ENCODE data around the gene MTA2. TPM values are rescaled to one million over a fixed set of nuclear protein-coding genes. Genes with fewer than 3 reads are reported as not detected.
"Not testable (repeated sequence)": the region's sequence is repeated elsewhere in the genome, so short reads cannot be mapped to it uniquely, and the experiment has no call there.

MTA2 gene
- total RNA-seq, 2 donors from 2014 or later = 96.5 to 110 TPM

- no peak for DNase-seq (ENCODE audit: low spot score)
- WGBS = 61% methylated on average over 8 of the region's 8 CpGs
- H3K4me1 ChIP-seq (replicated peaks) = peaks cover 10% of the 10 kb centered on the region
- no peak for TF ChIP-seq POLR2A (IDR thresholded peaks at IDR 0.05)
- no peak for TF ChIP-seq CTCF (IDR thresholded peaks at IDR 0.05)
- no peak for TF ChIP-seq POLR2AphosphoS5 (IDR thresholded peaks at IDR 0.05)
- no peaks in the 10 kb centered on the region for H3K27me3 ChIP-seq (replicated peaks; ENCODE audit: insufficient read depth)
- peaks cover 18 to 25% of the 10 kb centered on the region in 2 donors for H3K36me3 ChIP-seq
- no peak overlapping the region for H3K4me3 ChIP-seq
- H3K9me3 ChIP-seq = no peaks in the 10 kb centered on the region
- intact Hi-C loops (cut with DNase I) = no loop called here
- H3K27ac ChIP-seq = peak overlapping the region; percentile 91 to 92
These were observed 8.7 kb downstream of the MTA2 start for GRCh38 chr11:62592989-62593421.

DNA sequence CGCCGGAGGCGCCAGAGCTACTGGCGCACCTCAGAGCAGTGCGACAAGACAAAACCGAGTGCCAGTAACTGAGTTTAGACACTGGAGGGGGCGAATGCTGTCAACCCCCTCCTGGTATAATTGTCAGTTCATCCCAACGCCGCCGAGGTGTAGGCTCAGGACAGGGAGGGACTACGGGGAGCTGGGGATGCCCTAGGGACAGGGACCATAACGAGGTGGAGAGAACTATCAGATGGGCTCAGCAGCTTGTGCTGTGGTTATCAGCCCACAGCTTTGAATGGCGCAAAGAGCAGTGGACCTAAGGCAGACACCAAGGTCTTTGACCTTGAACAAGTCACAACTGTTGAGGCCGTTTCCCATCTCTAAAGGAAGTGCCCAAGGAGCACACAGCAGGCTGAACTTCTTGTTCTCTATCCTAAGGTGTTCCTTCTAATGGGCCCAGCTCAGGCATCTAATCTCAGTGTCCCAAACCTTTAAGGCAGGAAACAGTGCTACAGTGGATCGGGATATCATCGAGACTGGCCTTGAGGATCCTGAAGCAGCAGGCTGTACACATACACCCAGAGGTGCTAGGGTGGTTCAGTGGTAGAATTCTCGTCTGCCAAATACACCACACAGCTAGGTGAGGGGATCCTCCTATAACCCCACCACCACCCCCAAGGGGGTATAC is 9.4 kb downstream of the MTA2 start:
- TF ChIP-seq CTCF (IDR thresholded peaks at IDR 0.05) = no peak
- TF ChIP-seq POLR2A (IDR thresholded peaks at IDR 0.05) = no peak
- no peak for TF ChIP-seq POLR2AphosphoS5 (IDR thresholded peaks at IDR 0.05)
- Histone ChIP-seq H3K4me3 (peak overlapping the region; percentile 56 to 63), H3K27me3 (replicated peaks; ENCODE audit: insufficient read depth) (no peaks in the 10 kb centered on the region), H3K27ac (peak overlapping the region; percentile 91 to 92), H3K36me3 (peaks cover 13 to 18% of the 10 kb centered on the region in 2 donors), H3K9me3 (no peaks in the 10 kb centered on the region), H3K4me1 (replicated peaks) (peaks cover 10% of the 10 kb centered on the region)
- intact Hi-C loops (cut with DNase I) = no loop called here
- WGBS = 15% methylated on average over 17 of the region's 17 CpGs
- DNase-seq (ENCODE audit: low spot score) = no peak

GRCh38 chr11:62591448-62592145 is 10.1 kb downstream of the MTA2 start, which contains the start of gene TUT1:
Gene TUT1, minus strand, starts transcription at chr11:62591523. Its CDS starts 38 bp downstream, at chr11:62591485.
- H3K27ac ChIP-seq = peak within 1 kb of the TSS; percentile 91 to 92
- TF ChIP-seq POLR2AphosphoS5 (IDR thresholded peaks at IDR 0.05) (peak; percentile 100), CTCF (IDR thresholded peaks at IDR 0.05) (peak in 2 of 4 experiments; percentile 35 to 39), POLR2A (IDR thresholded peaks at IDR 0.05) (peak; percentile 84)
- WGBS = under 1% methylated on average over 58 of the region's 58 CpGs
- DNase-seq (ENCODE audit: low spot score) = peak; percentile 99
- no peaks in the 10 kb centered on the region for H3K9me3 ChIP-seq
- H3K4me1 ChIP-seq (replicated peaks) = peaks cover 10% of the 10 kb centered on the region
- intact Hi-C loops (cut with DNase I) = no loop called here
- H3K36me3 ChIP-seq = peaks cover 11 to 13% of the 10 kb centered on the region in 2 donors
- peak within 1 kb of the TSS; percentile 56 to 63 for H3K4me3 ChIP-seq
- H3K27me3 ChIP-seq (replicated peaks; ENCODE audit: insufficient read depth) = no peaks in the 10 kb centered on the region

GRCh38 chr11:62588966-62589637 is 12.6 kb downstream of the MTA2 start:
- WGBS = 56% methylated on average over 18 of the region's 18 CpGs
- Histone ChIP-seq H3K27ac (peak overlapping the region in 1 of 2 donors; percentile 76), H3K27me3 (replicated peaks; ENCODE audit: insufficient read depth) (no peaks in the 10 kb centered on the region), H3K4me3 (no peak overlapping the region), H3K4me1 (replicated peaks) (peaks cover 10% of the 10 kb centered on the region), H3K9me3 (no peaks in the 10 kb centered on the region), H3K36me3 (no peaks in the 10 kb centered on the region)
- no peak for TF ChIP-seq POLR2A (IDR thresholded peaks at IDR 0.05)
- intact Hi-C loops (cut with DNase I) = no loop called here
- DNase-seq (ENCODE audit: low spot score) = no peak

DNA sequence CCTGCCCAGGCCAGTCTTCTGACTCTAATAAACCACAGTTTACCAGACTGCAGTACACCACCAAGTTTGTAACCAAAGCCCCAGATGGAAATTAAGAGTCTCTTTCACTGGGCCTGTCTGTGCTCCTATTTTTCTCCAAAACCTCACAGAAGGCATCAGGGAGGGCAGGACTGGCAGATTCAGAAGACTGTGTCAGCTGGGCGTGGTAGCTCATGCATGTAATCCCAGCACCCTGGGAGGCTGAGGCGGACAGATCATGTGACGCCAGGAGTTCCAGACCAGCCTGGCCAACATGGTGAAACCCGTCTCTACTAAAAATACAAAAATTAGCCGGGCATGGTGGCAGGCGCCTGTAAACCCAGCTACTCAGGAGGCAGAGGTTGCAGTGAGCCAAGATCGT is 16.3 kb downstream of the MTA2 start:
- DNase-seq (ENCODE audit: low spot score); H3K36me3 ChIP-seq; H3K4me1 ChIP-seq (replicated peaks); H3K27ac ChIP-seq; H3K9me3 ChIP-seq; H3K27me3 ChIP-seq (replicated peaks; ENCODE audit: insufficient read depth); H3K4me3 ChIP-seq; intact Hi-C loops (cut with DNase I): not testable (repeated sequence)
- WGBS = 91% methylated on average over 7 of the region's 7 CpGs

- H3K9me3 ChIP-seq; H3K4me1 ChIP-seq (replicated peaks); H3K27me3 ChIP-seq (replicated peaks; ENCODE audit: insufficient read depth); DNase-seq (ENCODE audit: low spot score); H3K27ac ChIP-seq; H3K4me3 ChIP-seq; H3K36me3 ChIP-seq; intact Hi-C loops (cut with DNase I): not testable (repeated sequence)
- WGBS = 98% methylated on average over 4 of the region's 4 CpGs
These were observed 19.9 kb downstream of the MTA2 start for GRCh38 chr11:62581735-62582134.
